GM12892 (cell line): ENCODE data around the gene S1PR2.
"Not testable (repeated sequence)": the region's sequence is repeated elsewhere in the genome, so short reads cannot be mapped to it uniquely, and the experiment has no call there.

ENCODE experiments used
- DNase-seq: peaks from one replicate; pipeline ENCODE4 v3.0.0; 2011; ENCODE audit not compliant: insufficient read length
- FAIRE-seq: peaks from 2 replicates; lab custom pipeline; 2011; peaks lifted over from hg19 to GRCh38; lab: Jason Lieb, UNC
- POLR2A ChIP-seq: IDR thresholded peaks from 2 replicates; pipeline ENCODE4 v1.6.1; 2011; ENCODE audit warnings: low read depth, low read length, control low read depth
- POLR2AphosphoS5 ChIP-seq: IDR thresholded peaks from 2 replicates; pipeline ENCODE4 v1.6.1; 2011; ENCODE audit warnings: low read depth, low read length, control low read depth
- TAF1 ChIP-seq: IDR thresholded peaks from 2 replicates; pipeline ENCODE4 v1.6.1; 2011; ENCODE audit warnings: low read depth, mild to moderate bottlenecking, control low read depth, low read length, borderline replicate concordance

S1PR2 gene

GRCh38 chr19:10217085-10217484 is 14.0 kb downstream of the S1PR2 start:
- FAIRE-seq = no peak
- no peak for DNase-seq
- no peak for TF ChIP-seq POLR2A
- TF ChIP-seq POLR2AphosphoS5 = no peak
- no peak for TF ChIP-seq TAF1

GRCh38 chr19:10214784-10215183 is 16.3 kb downstream of the S1PR2 start:
- TF ChIP-seq TAF1 = no peak
- TF ChIP-seq POLR2AphosphoS5 = no peak
- TF ChIP-seq POLR2A = no peak
- FAIRE-seq (no peak), DNase-seq (no peak)

- no peak for TF ChIP-seq POLR2A
- TF ChIP-seq POLR2AphosphoS5 = no peak
- no peak for TF ChIP-seq TAF1
- FAIRE-seq (no peak), DNase-seq (no peak)
These were observed 19.4 kb downstream of the S1PR2 start for GRCh38 chr19:10211691-10212090.

- DNase-seq = no peak
- FAIRE-seq = no peak
- TF ChIP-seq POLR2AphosphoS5 (no peak), TAF1 (no peak), POLR2A (no peak)
These were observed 20.1 kb downstream of the S1PR2 start for GRCh38 chr19:10211061-10211460.

- no peak for DNase-seq
These were observed 21.8 kb downstream of the S1PR2 start for GRCh38 chr19:10209315-10209714.

GRCh38 chr19:10207026-10207425 is 24.1 kb downstream of the S1PR2 start:
- FAIRE-seq (no peak), DNase-seq (no peak)
- TF ChIP-seq POLR2A = no peak
- no peak for TF ChIP-seq TAF1
- no peak for TF ChIP-seq POLR2AphosphoS5

More at GRCh38 chr19:10209315-10209714, 21.8 kb downstream of the S1PR2 start:
- TF ChIP-seq TAF1 (no peak), POLR2A (no peak), POLR2AphosphoS5 (no peak)
- FAIRE-seq = no peak

- no peak for FAIRE-seq
- DNase-seq = no peak
- no peak for TF ChIP-seq TAF1
These were observed 24.8 kb downstream of the S1PR2 start for GRCh38 chr19:10206226-10206885.

GRCh38 chr19:10205636-10206035 is 25.5 kb downstream of the S1PR2 start:
- no peak for DNase-seq
- FAIRE-seq = no peak
- TF ChIP-seq POLR2A (no peak), TAF1 (no peak), POLR2AphosphoS5 (no peak)

GRCh38 chr19:10203686-10204085 is 27.4 kb downstream of the S1PR2 start:
- TF ChIP-seq TAF1 (no peak), POLR2A (no peak), POLR2AphosphoS5 (no peak)
- FAIRE-seq (no peak), DNase-seq (no peak)

GRCh38 chr19:10201176-10201575 is 30.0 kb downstream of the S1PR2 start:
- FAIRE-seq = no peak
- no peak for TF ChIP-seq POLR2A
- TF ChIP-seq POLR2AphosphoS5 = no peak
- TF ChIP-seq TAF1 = no peak
- no peak for DNase-seq

GRCh38 chr19:10200101-10200500 is 31.0 kb downstream of the S1PR2 start:
- not testable (repeated sequence) for DNase-seq, FAIRE-seq

GRCh38 chr19:10198889-10199644 is 32.1 kb downstream of the S1PR2 start:
- DNase-seq, FAIRE-seq: not testable (repeated sequence)

GRCh38 chr19:10195199-10195519 is 36.0 kb downstream of the S1PR2 start:
- TF ChIP-seq POLR2AphosphoS5 = no peak
- DNase-seq (no peak), FAIRE-seq (no peak)
